Activated CD4-positive, alpha-beta T cell treated with anti-CD3 and anti-CD28 coated beads, Interleukin-2, amount 50 U/mL, for 1 hour (primary cell): Measurements from ENCODE around the gene GALNT16.
"Not testable (repeated sequence)": the region's sequence is repeated elsewhere in the genome, so short reads cannot be mapped to it uniquely, and the experiment has no call there.

Experiments used
- DNase-seq: peaks from one replicate; pipeline ENCODE4 v3.0.0-alpha.2; 2020

The GALNT16 gene

DNA sequence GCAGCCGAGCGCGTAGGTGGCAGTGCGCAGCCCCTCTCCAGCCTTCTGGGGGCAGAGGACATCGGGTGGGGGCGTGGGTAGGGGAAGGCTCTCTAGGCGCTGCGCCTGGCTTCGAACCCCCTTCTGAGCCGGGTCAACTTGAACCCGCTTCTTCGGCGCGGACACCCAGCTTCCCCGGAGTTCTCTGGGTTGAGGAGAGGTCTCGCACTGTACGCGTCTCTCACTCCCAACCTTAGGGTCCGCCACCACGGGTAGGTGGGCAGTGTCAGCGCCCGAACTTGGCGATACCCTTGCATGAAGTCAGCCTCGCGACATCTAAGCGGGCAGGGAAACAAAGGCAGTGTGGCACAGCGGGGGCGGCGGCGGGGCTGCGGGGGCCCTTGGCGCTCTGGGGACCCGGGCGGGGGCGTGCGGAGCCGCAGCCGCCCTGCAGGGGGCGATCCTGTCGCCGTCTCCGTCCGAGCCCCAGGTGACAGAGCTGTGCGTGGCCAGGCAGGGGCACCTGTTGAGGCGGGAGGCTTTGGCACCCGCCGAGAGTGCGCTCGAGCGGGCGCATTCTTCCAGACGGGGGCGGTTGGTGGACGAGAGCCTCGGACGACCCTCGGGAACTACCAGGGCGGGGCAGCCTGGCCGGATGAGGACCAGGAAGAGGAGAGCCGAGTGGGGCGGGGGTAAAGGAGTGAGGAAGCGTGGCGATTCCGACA, 1.1 kb downstream of the GALNT16 start:
- peak; percentile 24 for DNase-seq

DNA sequence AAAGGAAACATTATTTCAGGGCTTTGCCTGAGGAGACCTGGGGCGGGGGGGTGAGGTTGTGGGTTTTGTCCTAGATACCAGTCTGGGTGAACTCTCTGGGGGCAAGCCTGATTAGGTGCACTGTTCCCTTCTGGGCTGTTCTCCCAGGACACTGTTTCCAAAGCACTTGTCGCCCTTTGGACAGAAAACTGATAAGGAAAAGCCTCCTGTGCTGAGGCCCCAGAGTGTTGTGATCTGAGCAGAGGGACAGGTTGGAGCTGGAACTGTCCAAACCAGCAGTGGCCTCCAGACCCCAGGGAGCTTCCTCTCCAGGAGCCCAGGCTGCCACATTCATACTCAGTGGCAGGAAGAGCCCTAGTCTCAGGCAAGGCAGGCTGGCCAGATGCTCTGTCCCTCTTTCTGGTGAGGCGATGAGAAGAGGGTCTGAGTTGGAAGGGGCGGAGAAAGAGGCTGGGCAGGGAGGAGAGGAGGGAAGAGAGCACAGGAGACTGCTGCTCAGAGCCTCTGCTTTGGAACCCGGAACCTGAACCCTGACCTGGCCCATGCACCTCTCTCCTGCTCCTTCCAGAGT, 1.9 kb downstream of the GALNT16 start:
- no peak for DNase-seq

GRCh38 chr14:69262516-69262915, 2.6 kb downstream of the GALNT16 start:
- no peak for DNase-seq

- no peak for DNase-seq
Observed at GRCh38 chr14:69263364-69263763, 3.4 kb downstream of the GALNT16 start.

DNA sequence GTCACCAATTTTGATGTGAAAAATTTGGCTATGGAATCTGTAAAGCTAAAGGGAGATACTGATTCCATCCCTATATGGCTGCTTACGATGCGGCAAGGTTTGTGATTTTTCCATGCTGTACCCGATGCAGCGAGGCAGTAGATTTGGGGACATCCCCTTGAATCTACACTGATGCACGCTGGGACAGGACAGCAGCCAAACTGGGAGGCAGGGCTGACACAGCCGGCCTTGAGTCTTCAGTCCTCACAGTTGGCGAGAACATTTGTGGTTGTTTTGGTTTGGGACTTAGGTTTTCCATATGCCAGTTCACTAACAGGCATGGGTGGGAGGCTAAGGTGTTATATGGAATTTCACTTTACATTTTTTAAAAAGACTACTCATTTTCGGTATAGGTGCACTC, 3.8 kb downstream of the GALNT16 start:
- DNase-seq = no peak

GRCh38 chr14:69266572-69267345, 6.8 kb downstream of the GALNT16 start:
- no peak for DNase-seq

GRCh38 chr14:69267492-69267891, 7.5 kb downstream of the GALNT16 start:
- DNase-seq = no peak

- no peak for DNase-seq
Observed at GRCh38 chr14:69268223-69268622, 8.3 kb downstream of the GALNT16 start.

- no peak for DNase-seq
Observed at GRCh38 chr14:69268763-69269162, 8.8 kb downstream of the GALNT16 start.

DNA sequence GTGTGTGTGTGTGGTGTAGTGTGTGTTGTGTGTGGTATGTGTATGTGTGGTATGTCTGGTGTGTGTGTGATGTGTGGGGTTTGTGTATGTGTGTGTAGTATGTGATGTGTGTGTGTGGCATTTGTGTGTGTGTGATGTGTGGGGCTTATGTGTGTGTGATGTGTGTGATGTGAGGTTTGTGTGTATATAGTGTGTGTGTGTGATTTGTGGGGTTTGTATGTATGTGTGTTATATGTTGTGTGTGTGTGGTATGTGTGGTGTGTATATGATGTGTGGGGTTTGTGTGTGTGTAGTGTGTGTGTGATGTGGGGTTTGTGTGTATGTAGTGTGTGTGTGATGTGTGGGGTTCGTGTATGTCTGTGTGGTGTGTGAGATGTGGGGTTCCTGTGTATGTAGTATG, 9.4 kb downstream of the GALNT16 start:
- no peak for DNase-seq

- no peak for DNase-seq
Observed at GRCh38 chr14:69270097-69270496, 10.1 kb downstream of the GALNT16 start.

- no peak for DNase-seq
Observed at GRCh38 chr14:69270795-69271708, 11.1 kb downstream of the GALNT16 start.

GRCh38 chr14:69274321-69274720, 14.4 kb downstream of the GALNT16 start:
- DNase-seq = no peak

DNA sequence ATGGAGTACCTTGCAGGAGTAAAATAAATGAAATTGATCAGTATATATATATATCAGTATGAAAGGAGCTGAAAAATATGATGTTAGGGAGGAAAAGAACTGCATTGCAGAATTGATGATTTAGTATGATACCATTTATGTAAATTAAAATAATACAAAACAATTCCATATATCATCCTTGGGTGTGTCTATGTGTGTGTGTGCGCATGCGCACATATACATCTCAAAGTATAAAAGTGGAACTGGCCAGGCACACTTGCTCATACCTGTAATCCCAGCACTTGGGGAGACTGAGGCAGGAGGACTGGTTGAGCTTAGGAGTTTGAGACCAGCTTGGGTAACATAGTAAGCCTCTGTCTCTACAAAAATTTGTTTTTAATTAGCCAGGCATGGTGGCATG, 15.4 kb downstream of the GALNT16 start:
- no peak for DNase-seq

DNA sequence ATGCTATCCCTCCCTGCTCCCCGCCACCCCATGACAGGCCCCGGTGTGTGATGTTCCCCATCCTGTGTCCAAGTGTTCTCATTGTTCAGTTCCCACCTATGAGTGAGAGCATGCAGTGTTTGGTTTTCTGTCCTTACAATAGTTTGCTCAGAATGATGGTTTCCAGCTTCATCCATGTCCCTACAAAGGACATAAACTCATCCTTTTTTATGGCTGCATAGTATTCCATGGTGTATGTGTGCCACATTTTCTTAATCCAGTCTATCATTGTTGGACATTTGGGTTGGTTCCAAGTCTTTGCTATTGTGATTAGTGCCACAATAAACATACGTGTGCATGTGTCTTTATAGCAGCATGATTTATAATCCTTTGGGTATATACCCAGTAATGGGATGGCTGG, 17.4 kb downstream of the GALNT16 start:
- DNase-seq = not testable (repeated sequence)

GRCh38 chr14:69280746-69281291, 20.9 kb downstream of the GALNT16 start:
- DNase-seq = no peak

DNA sequence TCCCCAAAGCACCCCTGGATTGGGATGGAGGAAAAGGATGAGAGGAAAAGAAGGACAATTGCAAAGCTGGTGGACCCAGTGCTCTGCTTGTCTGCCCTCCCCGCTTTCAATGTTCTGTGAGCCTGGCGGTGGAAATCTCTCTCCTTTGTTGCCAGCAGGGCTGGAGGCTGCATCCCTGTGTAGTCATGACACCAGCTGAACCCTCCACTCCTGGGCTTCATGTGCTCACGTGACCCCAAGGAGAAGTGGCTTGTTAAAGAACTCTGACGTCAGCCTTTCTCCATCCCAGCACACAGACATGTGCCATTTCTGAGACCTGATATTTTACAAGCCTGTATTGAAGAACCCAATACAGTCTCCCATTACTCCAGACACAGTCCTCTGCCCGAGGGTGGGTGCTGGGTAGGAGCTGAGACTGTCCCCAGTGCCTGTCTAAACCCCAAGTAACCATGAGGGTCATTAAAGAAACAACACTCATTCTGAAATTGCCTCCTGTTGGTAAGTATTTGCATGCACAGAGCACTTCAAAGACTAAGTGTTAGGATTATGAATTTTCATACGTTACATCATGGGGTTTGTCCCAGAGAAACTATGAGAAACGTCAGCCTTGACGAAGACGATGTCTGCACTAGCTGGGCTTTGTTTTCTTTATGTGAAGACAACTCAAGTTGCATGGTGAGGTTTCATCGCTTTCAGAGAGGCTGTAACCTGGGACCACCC, 21.7 kb downstream of the GALNT16 start:
- no peak for DNase-seq

GRCh38 chr14:69282448-69282847, 22.5 kb downstream of the GALNT16 start:
- no peak for DNase-seq

- no peak for DNase-seq
Observed at GRCh38 chr14:69284170-69284569, 24.2 kb downstream of the GALNT16 start.

- no peak for DNase-seq
Observed at GRCh38 chr14:69285661-69286255, 25.8 kb downstream of the GALNT16 start.
